SW 1271 (cell line): ENCODE data around the gene C1orf174.

Experiments used
- DNase-seq, 2 experiments: peaks; one replicate each; lab custom pipeline; 2025; lab: John Stamatoyannopoulos, UW

The C1orf174 gene

GRCh38 chr1:3900150-3900968, at the start of gene C1orf174:
C1orf174 (minus strand) TSS chr1:3900272; CDS start chr1:3900186, 86 bp downstream.
- peak; percentile 90 to 91 for DNase-seq

GRCh38 chr1:3948344-3948743, 48.3 kb upstream of the C1orf174 start:
- no peak for DNase-seq

GRCh38 chr1:3945916-3946840, 46.1 kb upstream of the C1orf174 start:
- DNase-seq: no peak

- no peak for DNase-seq
Measured at GRCh38 chr1:3945222-3945621, 45.1 kb upstream of the C1orf174 start.

- DNase-seq: no peak
Measured at GRCh38 chr1:3944578-3945125, 44.6 kb upstream of the C1orf174 start.

GRCh38 chr1:3943806-3944577, 43.9 kb upstream of the C1orf174 start:
- DNase-seq: no peak

GRCh38 chr1:3943123-3943431, 43.0 kb upstream of the C1orf174 start:
- no peak for DNase-seq

- DNase-seq: no peak
Measured at GRCh38 chr1:3942416-3943122, 42.5 kb upstream of the C1orf174 start.

GRCh38 chr1:3940754-3941345, 40.8 kb upstream of the C1orf174 start:
- DNase-seq: no peak

- DNase-seq: no peak
Measured at GRCh38 chr1:3940081-3940753, 40.1 kb upstream of the C1orf174 start.

- DNase-seq: no peak
Measured at GRCh38 chr1:3939242-3940080, 39.4 kb upstream of the C1orf174 start.

GRCh38 chr1:3932156-3932919, 32.3 kb upstream of the C1orf174 start:
- DNase-seq: no peak

- DNase-seq: no peak
Measured at GRCh38 chr1:3931007-3931912, 31.2 kb upstream of the C1orf174 start.

- no peak for DNase-seq
Measured at GRCh38 chr1:3930301-3931006, 30.4 kb upstream of the C1orf174 start.

GRCh38 chr1:3929126-3929525, 29.1 kb upstream of the C1orf174 start:
- no peak for DNase-seq

GRCh38 chr1:3928586-3928985, 28.5 kb upstream of the C1orf174 start:
- DNase-seq: no peak

GRCh38 chr1:3926956-3927355, 26.9 kb upstream of the C1orf174 start:
- no peak for DNase-seq
